NCI-H226 (cell line): Measurements from ENCODE around the gene ANHX.
"Not testable (repeated sequence)": the region's sequence is repeated elsewhere in the genome, so short reads cannot be mapped to it uniquely, and the experiment has no call there.

Experiments used
- DNase-seq: peaks from one replicate; pipeline ENCODE4 v3.0.0-alpha.2; 2015

The ANHX gene

GRCh38 chr12:133235401-133236112 is at the start of gene ANHX:
TSS of gene ANHX (minus strand) at chr12:133235877. CDS start at chr12:133234356, 1,521 bp downstream.
- DNase-seq, result no peak

DNA sequence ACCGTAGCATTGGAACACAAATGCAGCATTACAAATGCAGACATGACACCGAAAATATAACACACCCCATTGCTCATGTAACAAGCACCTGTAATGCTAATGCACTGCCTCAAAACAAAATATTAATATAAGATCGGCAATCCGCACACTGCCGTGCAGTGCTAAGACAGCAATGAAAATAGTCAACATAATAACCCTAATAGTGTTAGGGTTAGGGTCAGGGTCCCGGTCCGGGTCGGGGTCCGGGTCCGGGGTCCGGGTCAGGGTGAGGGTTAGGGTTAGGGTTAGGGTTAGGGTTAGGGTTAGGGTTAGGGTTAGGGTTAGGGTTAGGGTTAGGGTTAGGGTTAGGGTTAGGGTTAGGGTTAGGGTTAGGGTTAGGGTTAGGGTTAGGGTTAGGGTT is 29.0 kb upstream of the ANHX start:
- DNase-seq, result not testable (repeated sequence)

- DNase-seq, result no peak
These were observed 28.5 kb upstream of the ANHX start for GRCh38 chr12:133264173-133264572.

DNA sequence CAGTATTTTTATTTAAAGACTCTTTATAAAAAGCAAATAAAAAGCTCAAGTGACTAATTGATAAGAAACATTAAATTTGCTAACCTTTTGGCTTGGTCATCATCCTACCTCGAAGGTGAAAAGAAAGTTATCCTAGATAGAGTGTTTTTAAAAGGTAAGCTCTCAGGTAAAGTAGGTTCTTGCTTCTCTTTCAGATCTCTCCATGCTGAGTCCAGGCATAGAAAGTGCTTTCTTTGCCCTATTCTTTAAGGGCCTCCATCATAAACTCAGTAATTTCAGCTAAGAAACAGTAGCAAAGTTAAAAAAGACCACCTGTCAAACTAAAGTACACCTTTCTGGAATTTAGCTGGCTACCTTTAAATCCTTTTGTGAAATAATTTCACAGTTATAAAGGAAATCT is 20.6 kb upstream of the ANHX start:
- no peak for DNase-seq

DNA sequence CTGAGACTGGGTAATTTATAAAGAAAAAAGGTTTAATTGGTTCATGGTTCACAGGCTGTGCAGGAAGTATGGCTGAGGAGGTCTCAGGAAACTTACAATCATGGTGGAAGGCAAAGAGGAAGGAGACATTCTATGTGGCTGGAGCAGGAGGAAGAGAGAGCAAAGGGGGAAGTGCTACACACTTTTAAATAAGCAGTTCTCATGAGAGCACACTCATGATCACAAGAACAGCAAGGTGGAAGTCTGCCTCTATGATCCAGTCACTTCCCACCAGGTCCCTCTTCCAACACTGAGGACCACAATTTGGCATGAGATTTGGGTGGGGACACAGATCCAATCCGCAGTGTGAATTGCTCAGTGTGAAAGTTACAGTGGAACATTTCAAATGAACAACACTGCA is 20.2 kb upstream of the ANHX start:
- not testable (repeated sequence) for DNase-seq

GRCh38 chr12:133251732-133252131 is 16.1 kb upstream of the ANHX start:
- no peak for DNase-seq

DNA sequence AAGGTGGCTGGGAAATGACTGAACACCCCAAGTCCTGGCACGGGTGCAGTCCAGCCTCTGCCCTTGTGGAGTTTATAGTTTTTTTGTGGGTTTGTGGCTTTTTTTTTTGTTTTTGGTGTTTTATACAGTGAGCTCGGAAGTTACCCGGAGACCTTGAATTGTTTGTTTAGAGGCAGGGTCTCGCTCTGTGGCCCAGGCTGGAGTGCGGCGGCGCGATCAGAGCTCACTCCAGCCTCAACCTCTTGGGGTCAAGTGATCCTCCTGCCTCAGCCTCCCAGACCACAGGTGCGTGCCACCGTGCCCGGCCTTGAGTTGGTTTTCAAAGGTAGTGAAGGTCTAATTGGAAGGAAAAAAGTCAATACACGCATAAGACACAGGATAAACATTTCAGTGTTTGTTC is 879 bp upstream of the ANHX start:
- no peak for DNase-seq

- DNase-seq, result no peak
These were observed 467 bp upstream of the ANHX start for GRCh38 chr12:133236144-133236543.

DNA sequence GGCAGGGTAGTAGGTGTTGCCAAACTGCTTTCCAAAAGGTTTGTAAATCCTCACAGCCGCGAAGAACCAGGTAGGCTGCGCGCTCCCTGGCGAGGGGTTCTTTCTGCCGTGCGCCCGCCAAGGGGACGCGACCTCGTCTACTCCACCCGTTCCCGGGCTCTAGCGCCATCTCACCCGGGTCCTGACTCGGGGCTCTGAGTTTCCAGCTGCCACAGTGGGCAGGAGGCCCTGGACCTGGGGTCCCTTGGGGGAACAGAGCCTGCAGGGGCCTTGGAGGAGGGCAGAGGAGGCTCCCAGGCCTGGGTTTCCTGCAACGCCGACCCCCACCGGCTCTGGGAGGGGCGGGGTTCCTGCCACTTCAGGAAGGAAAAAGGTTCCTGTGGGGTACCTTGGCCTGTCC is 706 bp downstream of the ANHX start:
- DNase-seq, result no peak

DNA sequence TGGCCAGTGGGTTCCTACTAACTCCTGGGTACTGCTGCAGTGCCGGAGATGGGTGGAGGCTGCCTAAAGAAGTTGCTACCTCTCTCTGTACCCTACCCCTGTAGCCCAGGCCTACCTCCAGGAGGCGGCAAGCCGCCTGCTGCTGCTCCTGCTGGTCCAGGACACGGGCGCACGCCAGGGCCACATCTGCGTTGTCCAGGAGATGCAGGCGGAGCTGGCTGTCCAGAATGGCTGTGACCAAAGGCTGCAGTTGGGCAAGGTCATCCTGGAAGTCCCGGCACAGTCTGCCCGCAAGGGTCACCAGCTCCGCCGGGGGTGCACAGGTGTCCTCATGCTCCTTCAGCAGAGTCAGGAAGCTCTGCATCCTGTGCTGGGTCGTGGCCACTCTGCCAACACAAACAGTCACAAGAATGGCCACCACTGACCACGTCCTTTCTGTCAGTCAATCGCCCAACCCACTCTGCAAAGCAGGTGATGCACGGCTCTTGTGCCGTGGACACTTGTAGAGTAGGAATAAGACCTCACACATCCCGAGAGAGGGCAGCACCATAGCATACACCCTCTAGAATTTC is 1.6 kb downstream of the ANHX start:
- DNase-seq, result no peak

- DNase-seq, result no peak
These were observed 2.7 kb downstream of the ANHX start for GRCh38 chr12:133233006-133233405.

DNA sequence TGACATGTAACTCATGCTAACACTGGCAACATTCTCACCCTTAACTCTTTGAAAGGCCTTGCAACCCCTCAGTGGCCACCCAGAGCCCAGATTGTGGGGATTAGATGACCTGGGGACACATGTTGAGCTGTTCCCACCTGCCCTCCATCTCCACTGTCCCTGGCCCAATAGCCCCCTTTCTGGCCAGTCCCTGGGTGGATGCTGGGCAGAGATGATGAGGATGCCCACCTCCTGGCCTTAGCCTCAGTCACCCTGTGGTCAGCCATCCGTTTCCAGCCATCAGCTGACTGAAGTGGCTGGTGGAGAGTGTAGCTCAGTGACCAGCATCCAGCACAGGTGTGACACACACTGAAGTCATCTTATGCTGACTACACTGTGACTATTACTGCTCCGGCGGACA is 4.7 kb downstream of the ANHX start:
- no peak for DNase-seq

DNA sequence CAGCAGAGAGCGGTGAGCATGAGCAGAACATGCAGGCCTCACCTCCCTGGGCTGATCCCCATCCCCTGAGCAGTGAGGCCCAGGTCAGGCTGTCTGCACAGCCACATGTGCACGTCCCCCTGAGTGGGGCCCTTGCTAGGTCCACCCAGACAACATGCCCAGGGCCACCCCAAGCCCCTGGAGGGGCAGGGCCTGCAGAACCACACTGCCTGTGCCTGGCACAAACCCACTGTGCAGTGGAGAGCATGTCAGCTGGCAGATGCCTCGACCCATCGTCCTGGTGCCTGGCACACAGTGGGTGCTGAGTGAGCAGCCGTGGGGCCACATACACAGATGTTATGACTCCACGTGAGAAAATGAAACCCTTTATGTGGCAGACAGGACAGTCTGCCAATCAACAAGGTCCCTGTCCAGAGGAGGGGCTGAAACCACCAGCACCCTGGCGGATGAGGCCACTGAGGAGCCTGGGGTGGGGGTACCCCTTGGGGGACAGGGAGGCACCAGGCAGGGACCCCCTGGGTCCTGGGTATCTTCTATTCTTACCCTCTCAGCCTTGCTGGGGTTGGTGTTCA is 8.3 kb downstream of the ANHX start:
- no peak for DNase-seq

DNA sequence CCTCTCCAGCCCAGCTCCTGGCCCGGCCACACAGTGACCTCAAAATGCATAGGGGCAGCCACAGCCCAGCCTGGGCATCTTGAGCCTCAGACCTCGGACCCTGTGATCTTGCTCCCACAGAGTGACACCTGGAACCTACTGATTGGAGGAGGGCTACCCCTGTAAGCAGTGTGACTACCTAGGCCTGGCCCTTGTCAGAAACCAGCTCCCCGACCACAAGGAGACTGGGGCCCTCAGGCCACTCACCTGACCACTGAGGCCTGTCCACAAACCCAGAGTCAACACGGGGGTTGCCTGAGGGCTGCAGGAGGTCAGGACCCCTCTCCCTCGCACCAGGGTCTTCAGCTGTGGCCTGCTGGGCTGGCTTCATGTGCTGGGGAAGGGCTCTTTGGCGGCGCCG is 9.0 kb downstream of the ANHX start:
- DNase-seq, result no peak

GRCh38 chr12:133225527-133225926 is 10.2 kb downstream of the ANHX start:
- no peak for DNase-seq

- DNase-seq, result no peak
These were observed 13.5 kb downstream of the ANHX start for GRCh38 chr12:133222211-133222610.

DNA sequence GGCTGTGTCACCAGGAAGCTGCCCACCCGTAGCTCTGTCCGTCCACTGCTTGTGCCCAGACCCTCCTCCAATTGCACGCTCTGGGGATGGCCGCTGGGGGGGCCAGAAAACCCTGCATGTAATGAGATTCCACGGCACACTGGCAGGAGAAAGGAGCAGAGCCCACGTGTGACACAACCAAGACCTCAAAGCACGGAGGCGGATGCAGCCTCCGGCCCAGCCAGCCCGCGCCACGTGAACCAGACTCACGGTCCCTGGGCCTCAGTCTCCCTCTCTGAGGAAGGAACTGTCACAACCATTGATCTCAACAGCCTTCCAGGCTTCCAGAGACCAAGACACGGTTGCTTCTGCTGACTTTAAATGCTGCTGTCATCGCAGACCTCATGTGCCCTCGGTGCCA is 14.4 kb downstream of the ANHX start:
- no peak for DNase-seq

DNA sequence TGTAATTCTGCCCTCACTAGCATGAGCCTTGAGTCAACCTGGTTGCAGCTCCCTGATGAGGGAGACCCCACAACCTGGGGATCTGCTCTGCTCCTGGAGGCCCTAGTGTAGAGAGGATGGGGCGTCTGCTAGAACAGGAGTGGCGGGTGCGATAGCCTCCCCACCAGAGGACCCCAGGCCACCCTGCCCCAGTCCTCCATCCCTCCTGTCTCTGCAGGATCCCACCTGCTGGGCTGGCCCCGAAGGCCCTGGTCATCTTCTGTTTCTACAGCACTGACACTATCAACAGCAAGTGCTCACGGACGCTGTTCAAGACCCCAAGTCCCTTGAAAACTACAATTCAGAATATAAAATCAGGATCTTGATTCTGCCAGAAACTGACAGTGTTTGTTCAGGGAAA is 15.2 kb downstream of the ANHX start:
- DNase-seq, result no peak

- no peak for DNase-seq
These were observed 18.5 kb downstream of the ANHX start for GRCh38 chr12:133217219-133217618.

- no peak for DNase-seq
These were observed 20.0 kb downstream of the ANHX start for GRCh38 chr12:133215724-133216123.

- DNase-seq, result no peak
These were observed 29.3 kb downstream of the ANHX start for GRCh38 chr12:133206390-133206789.

DNA sequence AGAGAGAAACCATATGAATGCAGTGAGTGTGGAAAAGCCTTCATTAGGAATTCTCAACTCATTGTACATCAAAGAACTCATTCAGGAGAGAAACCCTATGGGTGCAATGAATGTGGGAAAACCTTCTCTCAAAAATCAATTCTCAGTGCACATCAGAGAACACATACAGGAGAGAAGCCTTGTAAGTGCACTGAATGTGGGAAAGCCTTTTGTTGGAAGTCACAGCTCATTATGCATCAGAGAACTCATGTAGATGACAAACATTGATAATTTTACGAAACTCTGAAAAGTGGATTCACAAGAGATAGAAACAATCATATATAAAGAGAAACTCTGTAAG is 31.4 kb downstream of the ANHX start:
- no peak for DNase-seq

DNA sequence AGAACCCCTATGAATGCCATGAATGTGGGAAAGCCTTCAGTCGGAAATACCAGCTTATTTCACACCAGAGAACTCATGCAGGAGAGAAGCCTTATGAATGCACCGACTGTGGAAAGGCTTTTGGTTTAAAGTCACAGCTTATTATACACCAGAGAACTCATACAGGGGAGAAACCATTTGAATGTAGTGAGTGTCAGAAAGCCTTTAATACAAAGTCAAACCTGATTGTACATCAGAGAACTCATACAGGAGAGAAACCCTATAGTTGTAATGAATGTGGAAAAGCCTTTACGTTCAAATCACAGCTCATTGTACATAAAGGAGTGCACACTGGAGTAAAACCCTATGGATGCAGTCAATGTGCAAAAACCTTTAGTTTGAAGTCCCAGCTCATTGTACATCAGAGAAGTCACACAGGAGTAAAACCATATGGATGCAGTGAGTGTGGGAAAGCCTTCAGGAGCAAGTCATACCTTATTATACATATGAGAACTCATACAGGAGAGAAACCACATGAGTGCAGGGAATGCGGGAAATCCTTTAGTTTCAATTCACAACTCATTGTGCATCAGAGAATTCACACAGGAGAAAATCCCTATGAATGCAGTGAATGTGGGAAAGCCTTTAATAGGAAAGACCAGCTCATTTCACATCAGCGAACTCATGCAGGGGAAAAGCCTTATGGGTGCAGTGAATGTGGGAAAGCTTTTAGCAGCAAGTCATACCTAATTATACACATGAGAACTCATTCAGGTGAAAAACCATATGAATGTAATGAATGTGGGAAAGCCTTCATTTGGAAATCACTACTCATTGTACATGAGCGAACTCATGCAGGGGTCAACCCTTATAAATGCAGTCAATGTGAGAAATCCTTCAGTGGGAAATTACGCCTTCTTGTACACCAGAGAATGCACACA is 32.1 kb downstream of the ANHX start:
- DNase-seq, result no peak
